ENCODE results near the gene CDYL. TPM values are rescaled to one million over a fixed set of nuclear protein-coding genes. Genes with fewer than 3 reads are reported as not detected.

CDYL gene
- total RNA-seq, 1 donor from 2014 or later: 12.2 TPM

DNA sequence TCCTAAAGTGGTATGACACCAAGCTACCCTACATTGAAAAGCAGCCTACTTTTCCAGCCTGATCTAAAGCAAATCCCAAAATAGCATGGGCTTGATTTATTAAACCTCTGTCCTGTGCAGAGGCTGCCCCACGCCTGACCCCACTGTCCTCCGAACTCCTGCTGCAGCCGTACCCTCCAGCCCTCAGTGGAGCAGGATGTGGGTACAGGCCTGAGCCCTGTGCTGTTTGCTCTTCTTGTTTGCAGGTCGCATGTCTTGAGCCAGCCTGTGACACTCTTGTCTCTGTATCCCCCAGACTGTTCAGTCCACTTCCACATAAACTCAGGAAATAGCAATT is 166.4 kb downstream of the CDYL start:
- DNase-seq (ENCODE audit: low read depth): no peak
- TF ChIP-seq, protein P1, sequence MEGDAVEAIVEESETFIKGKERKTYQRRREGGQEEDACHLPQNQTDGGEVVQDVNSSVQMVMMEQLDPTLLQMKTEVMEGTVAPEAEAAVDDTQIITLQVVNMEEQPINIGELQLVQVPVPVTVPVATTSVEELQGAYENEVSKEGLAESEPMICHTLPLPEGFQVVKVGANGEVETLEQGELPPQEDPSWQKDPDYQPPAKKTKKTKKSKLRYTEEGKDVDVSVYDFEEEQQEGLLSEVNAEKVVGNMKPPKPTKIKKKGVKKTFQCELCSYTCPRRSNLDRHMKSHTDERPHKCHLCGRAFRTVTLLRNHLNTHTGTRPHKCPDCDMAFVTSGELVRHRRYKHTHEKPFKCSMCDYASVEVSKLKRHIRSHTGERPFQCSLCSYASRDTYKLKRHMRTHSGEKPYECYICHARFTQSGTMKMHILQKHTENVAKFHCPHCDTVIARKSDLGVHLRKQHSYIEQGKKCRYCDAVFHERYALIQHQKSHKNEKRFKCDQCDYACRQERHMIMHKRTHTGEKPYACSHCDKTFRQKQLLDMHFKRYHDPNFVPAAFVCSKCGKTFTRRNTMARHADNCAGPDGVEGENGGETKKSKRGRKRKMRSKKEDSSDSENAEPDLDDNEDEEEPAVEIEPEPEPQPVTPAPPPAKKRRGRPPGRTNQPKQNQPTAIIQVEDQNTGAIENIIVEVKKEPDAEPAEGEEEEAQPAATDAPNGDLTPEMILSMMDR (conservative IDR thresholded peaks at IDR 0.05; ENCODE audit: low read depth, low read length): no peak
- no peak overlapping the region for H3K4me3 ChIP-seq (ENCODE audit: low read depth, low read length)

- TF ChIP-seq, protein P1 (conservative IDR thresholded peaks at IDR 0.05; ENCODE audit: low read depth, low read length): no peak
- no peak for DNase-seq (ENCODE audit: low read depth)
- no peak overlapping the region for H3K4me3 ChIP-seq (ENCODE audit: low read depth, low read length)
Measured at GRCh38 chr6:4943716-4944115, 167.5 kb downstream of the CDYL start.

DNA sequence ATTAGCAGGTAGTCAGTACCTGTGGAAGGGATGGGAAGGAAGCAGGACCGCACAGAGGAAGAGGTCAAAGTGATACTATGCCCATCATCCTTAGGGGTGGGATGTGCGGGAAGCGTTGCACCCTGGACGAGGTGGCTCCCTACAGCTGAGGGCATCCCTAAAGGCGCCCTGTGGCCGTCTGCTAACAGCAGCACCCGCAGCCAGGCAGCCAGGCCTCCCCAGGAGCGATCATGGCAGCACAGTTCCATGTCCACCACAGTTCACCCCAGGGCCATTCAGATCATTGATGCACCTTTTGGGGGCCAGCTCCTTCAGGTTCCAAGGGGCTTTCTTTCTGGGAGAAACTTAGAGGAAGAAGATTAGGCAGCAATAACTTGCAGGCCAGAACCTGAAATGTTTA is 168.1 kb downstream of the CDYL start:
- TF ChIP-seq, protein P1 (conservative IDR thresholded peaks at IDR 0.05; ENCODE audit: low read depth, low read length): no peak
- H3K4me3 ChIP-seq (ENCODE audit: low read depth, low read length): no peak overlapping the region
- DNase-seq (ENCODE audit: low read depth): no peak

DNA sequence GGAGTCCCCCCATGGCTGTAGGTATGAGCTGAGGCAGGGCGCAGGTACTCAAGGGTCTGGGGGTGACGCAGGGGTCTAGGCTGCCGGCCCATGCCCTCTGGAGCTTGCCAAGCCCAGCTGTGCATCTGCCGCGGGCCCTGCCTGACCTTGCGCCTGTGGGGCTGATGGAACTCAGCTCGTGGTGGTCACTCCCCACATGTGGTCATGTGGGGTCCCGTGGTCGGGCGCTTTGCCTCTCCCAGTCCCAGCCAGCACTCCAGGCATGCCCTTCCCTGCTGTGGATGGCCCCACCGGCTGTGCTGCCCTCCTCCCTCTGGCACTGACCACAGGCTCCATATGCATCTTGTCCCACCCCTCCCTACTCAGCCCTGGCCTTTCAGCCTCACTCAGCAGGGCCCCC is 170.3 kb downstream of the CDYL start:
- H3K4me3 ChIP-seq (ENCODE audit: low read depth, low read length): no peak overlapping the region
- TF ChIP-seq, protein P1 (conservative IDR thresholded peaks at IDR 0.05; ENCODE audit: low read depth, low read length): no peak
- DNase-seq (ENCODE audit: low read depth): no peak

DNA sequence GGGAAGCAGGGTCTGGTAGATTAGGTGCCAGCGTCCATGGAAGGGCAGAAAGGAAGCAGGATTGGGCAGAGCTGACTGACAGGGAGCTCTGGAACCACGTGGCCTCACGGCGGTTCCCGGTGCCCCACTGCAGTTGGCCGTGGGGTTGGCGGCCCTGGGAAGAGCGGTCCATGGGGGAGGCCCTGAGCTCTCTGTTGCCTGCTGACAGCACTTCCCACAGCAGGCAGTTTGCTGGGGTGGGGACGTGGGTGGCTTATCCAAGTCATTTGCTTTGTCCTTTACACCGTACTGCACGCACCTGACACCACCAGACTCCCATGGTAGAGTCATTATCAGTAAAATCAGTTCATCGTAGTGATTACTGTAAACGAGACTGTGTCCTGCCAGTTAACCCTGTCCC is 171.5 kb downstream of the CDYL start:
- DNase-seq (ENCODE audit: low read depth): no peak
- H3K4me3 ChIP-seq (ENCODE audit: low read depth, low read length): no peak overlapping the region
- TF ChIP-seq, protein P1 (conservative IDR thresholded peaks at IDR 0.05; ENCODE audit: low read depth, low read length): no peak

GRCh38 chr6:4948781-4949450 is 172.7 kb downstream of the CDYL start:
- no peak for DNase-seq (ENCODE audit: low read depth)
- TF ChIP-seq, protein P1 (conservative IDR thresholded peaks at IDR 0.05; ENCODE audit: low read depth, low read length): no peak

GRCh38 chr6:4950076-4950475 is 173.9 kb downstream of the CDYL start:
- no peak for DNase-seq (ENCODE audit: low read depth)
- no peak overlapping the region for H3K4me3 ChIP-seq (ENCODE audit: low read depth, low read length)
- TF ChIP-seq, protein P1 (conservative IDR thresholded peaks at IDR 0.05; ENCODE audit: low read depth, low read length): no peak

More at GRCh38 chr6:4948781-4949450, 172.7 kb downstream of the CDYL start:
- H3K4me3 ChIP-seq (ENCODE audit: low read depth, low read length): no peak overlapping the region

Measured in epithelial cell of proximal tubule (primary cell).